HepG2 (cell line): Measurements from ENCODE around the gene GPR39. TPM values are rescaled to one million over a fixed set of nuclear protein-coding genes. Genes with fewer than 3 reads are reported as not detected.

Source experiments
- ATAC-seq: fragments of 200-7000 bp; cut with Tn5 transposase; 3 replicates; pipeline ENCODE4 v1.9.1; 2020; ENCODE audit warnings: mild to moderate bottlenecking, moderate library complexity
- BruUV-seq: library from RNA; stranded (reverse); fragments of 400-500 nt; replicated peaks from 2 replicates; lab custom pipeline; 2021; lab: Mats Ljungman, UMichigan
- CTCF ChIA-PET: fragments of 300-600 bp; formaldehyde crosslinking; extraction: SDS; loops from one replicate; lab custom pipeline; 2021; ENCODE audit warnings: low total read pairs, inconsistent platforms, low intra/inter-chr PET ratio; lab: Yijun Ruan, JAX
- POLR2A ChIA-PET: fragments of 350-600 bp; sonication (Branson Sonifier 250); formaldehyde crosslinking; loops from one replicate; lab custom pipeline; 2020; ENCODE audit warnings: antibody characterized with exemption, inconsistent platforms; lab: Yijun Ruan, JAX
- DNase-seq: peaks from one replicate; pipeline ENCODE4 v3.0.0-alpha.2; 2015; ENCODE audit warnings: low spot score
- FAIRE-seq: peaks from 3 replicates; lab custom pipeline; 2011; peaks lifted over from hg19 to GRCh38; lab: Jason Lieb, UNC
- H2AFZ ChIP-seq: one replicate; pipeline ENCODE4 v1.6.1; 2011; ENCODE audit warnings: low read length, inconsistent platforms
- H3K27ac ChIP-seq: fragments of 300-600 bp; 3 replicates; pipeline ENCODE4 v1.8.0; 2011; ENCODE audit warnings: mixed run types, mild to moderate bottlenecking, mixed read lengths, low read length, inconsistent platforms; ENCODE audit not compliant: insufficient read depth; ENCODE audit errors: extremely low read length
- H3K27me3 ChIP-seq, 2 experiments: fragments of 200-600 bp in 1 of 2; 2 replicates in 1 of 2; 3 replicates in 1 of 2; pipeline versions ENCODE4 v1.6.0 to v1.8.0; 2011; ENCODE audit warnings: low read length in 2 of 2, mild to moderate bottlenecking in 2 of 2, moderate library complexity in 2 of 2, inconsistent platforms in 1 of 2; ENCODE audit not compliant: insufficient read depth in 2 of 2, control insufficient read depth in 1 of 2
- H3K36me3 ChIP-seq, 2 experiments: fragments of 200-600 bp in 1 of 2; replicated peaks in 1 of 2; 2 replicates in 1 of 2; 3 replicates in 1 of 2; pipeline versions ENCODE4 v1.5.1 to v1.8.0; 2011; ENCODE audit warnings: low read length in 2 of 2, inconsistent platforms in 1 of 2; ENCODE audit not compliant: insufficient read depth in 2 of 2, control insufficient read depth in 1 of 2
- H3K4me1 ChIP-seq: 2 replicates; pipeline ENCODE4 v1.5.1; 2012; ENCODE audit warnings: low read length, inconsistent platforms; ENCODE audit not compliant: insufficient read depth
- H3K4me2 ChIP-seq: 2 replicates; pipeline ENCODE4 v1.6.0; 2011; ENCODE audit warnings: low read depth, low read length, inconsistent platforms
- H3K4me3 ChIP-seq, 3 experiments: fragments of 200-600 bp in 1 of 3; sonication (generic), shearing (Covaris generic) in 1 of 3; replicated peaks in 1 of 3; 2 replicates each; pipeline ENCODE4 v1.5.1; 2011 to 2016; ENCODE audit warnings: low read length in 3 of 3, inconsistent platforms in 2 of 3, low read depth in 2 of 3, mild to moderate bottlenecking in 2 of 3, control low read depth in 1 of 3, mixed read lengths in 1 of 3; ENCODE audit not compliant: insufficient read depth in 1 of 3
- H3K79me2 ChIP-seq: one replicate; pipeline ENCODE4 v1.6.1; 2011; ENCODE audit warnings: low read length, inconsistent platforms; ENCODE audit not compliant: insufficient read depth
- H3K9ac ChIP-seq: 2 replicates; pipeline ENCODE4 v1.6.0; 2011; ENCODE audit warnings: mild to moderate bottlenecking, low read depth, low read length, inconsistent platforms; ENCODE audit not compliant: insufficient read depth
- H3K9me3 ChIP-seq: 2 replicates; pipeline ENCODE4 v1.5.1; 2012; ENCODE audit warnings: mild to moderate bottlenecking, low read length
- H4K20me1 ChIP-seq: 2 replicates; pipeline ENCODE4 v1.6.0; 2011; ENCODE audit warnings: inconsistent platforms, mild to moderate bottlenecking, low read length, moderate library complexity; ENCODE audit not compliant: insufficient read depth
- BORCS8-MEF2B ChIP-seq: sonication (generic); formaldehyde crosslinking; IDR thresholded peaks from 2 replicates; pipeline ENCODE4 v1.8.0; 2022; ENCODE audit warnings: mild to moderate bottlenecking, missing genetic modification reagents
- ETV6 ChIP-seq: sonication (generic); formaldehyde crosslinking; conservative IDR thresholded peaks from 2 replicates; pipeline ENCODE4 v1.4.0; 2020; ENCODE audit warnings: missing genetic modification reagents
- JUN ChIP-seq: sonication (generic); formaldehyde crosslinking; IDR thresholded peaks from 2 replicates; pipeline ENCODE4 v1.4.0; 2020; ENCODE audit warnings: mild to moderate bottlenecking, missing genetic modification reagents
- NONO ChIP-seq, 2 experiments: fragments of 450-650 bp in 1 of 2; sonication (generic) in 1 of 2; formaldehyde crosslinking in 1 of 2; IDR thresholded peaks in 1 of 2; conservative IDR thresholded peaks in 1 of 2; 2 replicates each; pipeline versions ENCODE4 v1.6.1 to v1.8.0; 2017 to 2022; ENCODE audit warnings: mild to moderate bottlenecking in 1 of 2, missing genetic modification reagents in 1 of 2, moderate library complexity in 1 of 2
- PRDM10 ChIP-seq: sonication (generic); formaldehyde crosslinking; IDR thresholded peaks from 2 replicates; pipeline ENCODE4 v1.4.0; 2020; ENCODE audit warnings: low read depth, missing genetic modification reagents
- THAP8 ChIP-seq: sonication (generic); formaldehyde crosslinking; IDR thresholded peaks from 2 replicates; pipeline ENCODE4 v1.5.1; 2020; ENCODE audit warnings: missing genetic modification reagents, mild to moderate bottlenecking, borderline replicate concordance
- U2AF1 ChIP-seq: fragments of 200-400 bp; formaldehyde crosslinking; optimal IDR thresholded peaks from 2 replicates; pipeline ENCODE3; 2017; ENCODE audit warnings: mild to moderate bottlenecking, low read depth, low read length
- ZNF225 ChIP-seq: sonication (generic); formaldehyde crosslinking; IDR thresholded peaks from 2 replicates; pipeline ENCODE4 v1.4.0; 2020; ENCODE audit warnings: mild to moderate bottlenecking, missing genetic modification reagents
- ZNF331 ChIP-seq: sonication (generic); formaldehyde crosslinking; IDR thresholded peaks from 2 replicates; pipeline ENCODE4 v1.4.0; 2020; ENCODE audit warnings: missing genetic modification reagents
- ZNF34 ChIP-seq: sonication (generic); formaldehyde crosslinking; IDR thresholded peaks from 2 replicates; pipeline ENCODE4 v1.4.0; 2020; ENCODE audit warnings: mild to moderate bottlenecking, missing genetic modification reagents, borderline replicate concordance
- ZNF414 ChIP-seq: sonication (generic); formaldehyde crosslinking; IDR thresholded peaks from 2 replicates; pipeline ENCODE4 v1.5.0; 2020; ENCODE audit warnings: missing genetic modification reagents
- ZNF543 ChIP-seq: sonication (generic); formaldehyde crosslinking; IDR thresholded peaks from 2 replicates; pipeline ENCODE4 v1.4.0; 2020; ENCODE audit warnings: mild to moderate bottlenecking, missing genetic modification reagents
- ZNF839 ChIP-seq: sonication (generic); formaldehyde crosslinking; IDR thresholded peaks from 2 replicates; pipeline ENCODE4 v1.4.0; 2020; ENCODE audit warnings: missing genetic modification reagents, mild to moderate bottlenecking, borderline replicate concordance
- WGBS: methylation state at CpG from one replicate; pipeline ENCODE4 v1.1.6; 2017; ENCODE audit warnings: low lambda C conversion rate; 5-methylcytosine and 5-hydroxymethylcytosine counted together
- in situ Hi-C: cut with HindIII; loops from 2 replicates; pipeline ENCODE4 v1.10.0; 2017; ENCODE audit warnings: low pct_unique_long_range_greater_than_20kb; ENCODE audit not compliant: extremely low pct_ligation_motif_present
- intact Hi-C: fragments of 100-400 bp; cut with micrococcal nuclease; formaldehyde crosslinking; loops from one replicate; pipeline ENCODE4 v1.10.0; 2022; ENCODE audit not compliant: unreplicated experiment
- polyA plus RNA-seq, 8 experiments: library from polyadenylated mRNA; depleted of rRNA in 3 of 8; stranded (reverse) in 7 of 8; unstranded in 1 of 8; fragments of >200 nt; fragmentation: Illumina TruSeq in 4 of 8; extraction: Trizol in 4 of 8; gene quantifications; 2 replicates each; pipeline versions ENCODE4 v1.2.1 to v1.2.3, GENCODE V29; 2011 to 2016; ENCODE audit warnings: low read depth in 4 of 8, missing spikeins in 1 of 8, mixed read lengths in 1 of 8; ENCODE audit not compliant: insufficient read depth in 1 of 8
- total RNA-seq, 5 experiments: library from RNA; depleted of rRNA; stranded (reverse); fragments of >200 nt; fragmentation: Illumina TruSeq; extraction: Trizol; gene quantifications; 2 replicates each; pipeline ENCODE4 v1.2.3, GENCODE V29; 2016; ENCODE audit warnings: low read depth in 1 of 5

The GPR39 gene
- total and polyA plus RNA-seq, 2 of the 13 experiments (the other 11 are each of a cell fraction or from before 2014, with no cell fraction given), result 0.16 to 0.62 TPM

- in situ Hi-C loops, result no loop called here
- no peak for TF ChIP-seq BORCS8-MEF2B
- no peak for TF ChIP-seq THAP8 (CRISPR knock-in tag)
- TF ChIP-seq ZNF839 (CRISPR knock-in tag), result no peak
- WGBS, result 33% methylated on average over 3 of the region's 3 CpGs
- Histone ChIP-seq H3K4me1 (peaks cover 26% of the 10 kb centered on the region), H3K4me3 (no peak overlapping the region), H3K9me3 (no peaks in the 10 kb centered on the region), H3K27ac (no peak overlapping the region), H4K20me1 (no peaks in the 10 kb centered on the region), H3K9ac (no peak overlapping the region), H3K4me2 (no peak overlapping the region), H3K27me3 (peaks cover 0 to 13% of the 10 kb centered on the region in 2 experiments; a peak in 2 of 5 replicates), H3K36me3 (no peaks in the 10 kb centered on the region), H3K79me2 (no peaks in the 10 kb centered on the region), H2AFZ (no peak overlapping the region)
- BruUV-seq, result no TSS peak
- CTCF ChIA-PET, result no interaction called here
- POLR2A ChIA-PET, result no interaction called here
- DNase-seq (no peak), ATAC-seq (no peak), FAIRE-seq (no peak)
- intact Hi-C loops, result no loop called here
Observed at GRCh38 chr2:132419235-132419634, 2.6 kb downstream of the GPR39 start.

GRCh38 chr2:132419941-132420340 is 3.3 kb downstream of the GPR39 start:
- in situ Hi-C loops (no loop called here), intact Hi-C loops (no loop called here)
- FAIRE-seq, result no peak
- no peak for ATAC-seq
- Histone ChIP-seq H3K4me2 (no peak overlapping the region), H3K9me3 (no peaks in the 10 kb centered on the region), H3K9ac (no peak overlapping the region), H3K36me3 (no peaks in the 10 kb centered on the region), H3K27ac (no peak overlapping the region), H4K20me1 (no peaks in the 10 kb centered on the region), H3K4me3 (no peak overlapping the region), H3K4me1 (peaks cover 33% of the 10 kb centered on the region), H3K79me2 (no peaks in the 10 kb centered on the region), H3K27me3 (peaks cover 0 to 9% of the 10 kb centered on the region in 2 experiments; a peak in 2 of 5 replicates), H2AFZ (no peak overlapping the region)
- 50% methylated on average over 6 of the region's 6 CpGs for WGBS
- CTCF ChIA-PET, result no interaction called here
- BruUV-seq, result no TSS peak
- no peak for DNase-seq
- POLR2A ChIA-PET, result no interaction called here
- TF ChIP-seq ZNF34 (CRISPR knock-in tag), result no peak
- no peak for TF ChIP-seq ZNF331 (CRISPR knock-in tag)
- TF ChIP-seq ZNF414 (CRISPR knock-in tag), result no peak
- no peak for TF ChIP-seq PRDM10 (CRISPR knock-in tag)
- no peak for TF ChIP-seq ZNF225
- TF ChIP-seq ETV6 (CRISPR knock-in tag), result no peak
- TF ChIP-seq ZNF543 (CRISPR knock-in tag), result no peak
- TF ChIP-seq U2AF1, result no peak
- no peak for TF ChIP-seq NONO (IDR thresholded peaks at IDR 0.05)
- TF ChIP-seq NONO (CRISPR knock-in tag; conservative IDR thresholded peaks at IDR 0.05), result no peak
- TF ChIP-seq JUN (CRISPR knock-in tag), result no peak
